ENCODE results near the gene ATRIP. TPM values are rescaled to one million over a fixed set of nuclear protein-coding genes. Genes with fewer than 3 reads are reported as not detected.
"Not testable (repeated sequence)": the region's sequence is repeated elsewhere in the genome, so short reads cannot be mapped to it uniquely, and the experiment has no call there.

ATRIP gene
- total RNA-seq, 2 donors from 2014 or later, result 3.9 to 5.7 TPM

DNA sequence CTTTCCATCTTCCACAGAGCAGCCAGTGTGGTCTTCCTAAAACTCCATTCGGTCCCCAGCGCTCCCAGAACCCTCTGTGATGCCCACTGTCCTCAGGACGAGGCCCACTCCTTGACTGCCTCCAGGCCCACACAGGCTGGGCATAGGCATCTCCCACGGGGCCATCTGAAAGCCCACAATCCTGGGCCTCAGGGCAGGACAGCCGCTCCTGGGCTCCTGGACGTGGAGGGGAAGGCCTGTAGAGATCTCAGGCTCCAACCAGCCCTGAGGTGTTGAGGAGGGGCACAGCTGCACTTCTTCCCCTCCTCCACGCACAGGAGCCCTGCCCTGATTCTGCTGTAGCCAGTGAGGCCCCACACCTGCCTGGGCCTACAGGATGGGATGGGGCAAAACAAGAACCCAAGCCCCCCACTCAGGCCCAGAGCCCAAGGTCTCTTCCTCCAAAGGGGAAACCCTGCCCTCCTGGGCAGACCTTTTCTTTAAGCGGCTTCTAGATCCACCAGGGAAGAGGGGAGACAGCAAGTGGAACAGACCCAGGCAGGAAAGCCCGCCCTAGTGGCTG lies 31.5 kb downstream of the ATRIP start:
- intact Hi-C loops (cut with DNase I), result no loop called here
- no peak for DNase-seq
- ATAC-seq, result no peak

DNA sequence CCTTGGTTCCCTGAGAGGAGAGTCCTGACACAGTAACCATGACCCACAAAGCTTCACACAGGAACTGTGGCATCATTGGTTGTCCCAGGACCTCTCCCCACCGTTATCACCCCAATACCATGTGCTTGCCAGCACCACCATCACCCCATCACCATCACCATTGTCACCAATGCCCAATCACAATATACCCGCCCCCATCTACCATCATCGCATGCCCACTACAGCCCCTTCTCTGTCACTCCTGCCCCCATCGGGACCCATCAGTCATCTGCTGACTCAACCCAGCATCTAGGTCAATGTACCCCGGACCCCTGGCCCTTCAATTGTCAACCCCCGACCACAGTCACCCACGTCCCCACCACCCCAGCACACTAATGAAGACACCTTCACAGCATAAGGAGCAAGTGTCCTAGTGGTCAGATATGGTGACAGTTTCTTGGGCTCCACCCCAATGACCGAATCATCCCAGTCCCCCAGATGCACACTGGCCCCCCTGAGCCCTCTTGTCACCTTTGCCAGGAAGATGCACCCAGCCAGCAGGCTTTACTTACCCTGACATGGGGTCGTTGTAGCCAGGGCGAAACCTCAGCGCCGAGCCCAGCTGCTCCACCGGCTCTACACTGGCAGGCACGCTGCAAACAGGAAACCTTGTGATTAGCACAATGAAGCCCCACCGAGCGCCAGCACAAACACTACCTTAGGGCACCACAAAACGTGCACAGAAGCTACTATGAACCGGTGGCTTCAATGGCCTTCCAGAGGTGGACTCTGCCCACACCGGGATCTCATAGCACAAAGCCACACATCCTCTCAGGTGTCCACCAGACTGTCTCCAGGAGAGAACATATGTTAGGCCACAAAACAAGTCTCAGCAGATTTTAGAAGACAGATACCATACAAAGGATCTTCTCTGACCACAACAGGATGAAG lies 32.4 kb downstream of the ATRIP start:
- DNase-seq (no peak), ATAC-seq (peak; percentile 13 to 56)
- intact Hi-C loops (cut with DNase I), result no loop called here

DNA sequence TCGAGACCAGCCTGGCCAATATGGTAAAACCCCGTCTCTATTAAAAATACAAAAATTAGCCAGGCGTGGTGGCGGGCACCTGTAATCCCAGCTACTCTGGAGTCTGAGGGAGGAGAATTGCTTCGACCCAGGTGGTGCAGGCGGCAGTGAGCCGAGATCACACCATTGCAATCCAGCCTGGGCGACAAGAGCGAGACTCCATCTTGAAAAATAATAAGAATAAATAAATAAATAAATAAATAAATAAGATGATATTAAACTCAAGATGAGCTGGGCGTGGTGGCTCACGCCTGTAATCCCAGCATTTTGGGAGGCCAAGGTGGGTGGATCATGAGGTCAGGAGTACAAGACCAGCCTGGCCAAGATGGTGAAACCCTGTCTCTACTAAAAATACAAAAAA lies 34.4 kb downstream of the ATRIP start:
- DNase-seq; ATAC-seq; intact Hi-C loops (cut with DNase I): not testable (repeated sequence)

DNA sequence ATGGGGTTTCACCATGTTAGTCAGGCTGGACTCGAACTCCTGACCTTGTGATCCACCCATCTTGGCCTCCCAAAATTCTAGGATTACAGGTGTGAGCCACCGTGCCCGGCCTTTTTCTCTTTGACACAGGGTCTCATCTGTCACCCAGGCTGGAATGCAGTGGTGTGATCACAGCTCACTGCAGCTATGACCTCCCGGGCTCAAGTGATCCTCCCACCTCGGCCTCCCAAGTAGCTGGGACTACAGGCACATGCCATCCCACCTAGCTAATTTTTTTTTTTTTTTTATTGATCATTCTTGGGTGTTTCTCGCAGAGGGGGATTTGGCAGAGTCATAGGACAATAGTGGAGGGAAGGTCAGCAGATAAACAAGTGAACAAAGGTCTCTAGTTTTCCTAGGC lies 36.3 kb downstream of the ATRIP start:
- intact Hi-C loops (cut with DNase I); ATAC-seq; DNase-seq: not testable (repeated sequence)

DNA sequence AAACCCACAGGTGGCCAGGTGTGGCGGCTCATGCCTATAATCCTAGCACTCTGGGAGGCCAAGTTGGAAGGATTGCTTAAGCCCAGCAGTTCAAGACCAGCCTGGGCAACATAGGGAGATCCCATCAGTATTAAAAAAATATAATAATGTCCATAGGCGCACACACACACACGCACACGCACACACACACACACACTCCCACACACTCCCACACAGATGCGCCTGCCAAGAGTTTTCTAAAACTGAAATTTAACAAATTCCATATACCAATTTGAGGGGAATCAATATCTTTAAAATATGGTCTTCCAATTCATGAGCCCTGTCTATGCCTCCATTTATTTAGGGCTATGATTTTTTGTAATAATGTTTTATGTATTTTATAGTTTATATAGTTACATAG lies 40.4 kb downstream of the ATRIP start:
- DNase-seq (no peak), ATAC-seq (no peak)
- intact Hi-C loops (cut with DNase I), result no loop called here

DNA sequence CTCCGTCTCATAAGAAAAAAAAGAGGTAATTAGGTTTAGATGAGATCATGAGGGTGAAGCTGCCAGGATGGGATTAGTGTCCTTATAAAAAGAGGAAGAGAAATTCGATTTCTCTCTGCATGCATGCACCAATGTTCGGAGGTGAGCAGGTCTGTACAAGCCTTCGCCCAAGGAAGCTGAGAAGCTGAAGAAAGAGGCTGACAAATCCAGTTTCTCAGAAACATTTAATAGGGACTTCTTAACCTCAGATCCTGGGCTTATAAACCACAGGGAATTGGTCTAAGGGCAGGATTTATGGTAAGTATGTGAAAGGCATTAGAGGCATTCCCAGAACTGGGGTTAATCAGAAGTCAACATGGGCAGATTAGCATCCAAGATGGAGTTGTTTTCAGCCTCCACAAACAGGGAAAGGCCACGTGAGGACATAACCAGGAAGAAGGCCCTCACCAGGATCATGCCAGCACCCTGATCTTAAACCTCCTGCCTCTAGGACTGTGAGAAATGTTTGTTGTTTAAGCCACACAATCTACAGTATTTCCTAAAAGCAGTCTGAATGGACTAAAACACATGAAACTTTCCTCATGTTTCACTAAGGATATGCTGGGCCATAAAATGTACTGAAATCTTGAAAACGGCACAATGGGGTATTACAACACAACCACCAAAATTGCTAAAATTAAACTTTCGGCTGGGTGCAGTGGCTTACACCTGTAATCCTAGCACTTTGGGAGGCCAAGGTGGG lies 46.1 kb downstream of the ATRIP start:
- no peak for DNase-seq
- no peak for ATAC-seq
- intact Hi-C loops (cut with DNase I), result no loop called here

DNA sequence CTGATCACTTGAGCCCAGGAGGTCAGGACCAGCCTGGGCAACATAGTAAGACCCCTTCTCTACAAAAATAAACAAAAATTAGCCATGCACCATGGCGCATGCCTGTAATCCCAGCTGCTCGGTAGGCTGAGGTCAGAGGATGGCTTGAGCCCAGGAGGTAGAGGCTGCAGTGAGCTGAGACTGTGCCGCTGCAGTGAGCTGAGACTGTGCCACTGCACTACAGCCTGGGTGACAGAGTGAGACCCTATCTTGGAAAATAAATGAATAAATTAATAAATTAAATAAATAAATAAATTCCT lies 46.6 kb downstream of the ATRIP start:
- no peak for DNase-seq
- intact Hi-C loops (cut with DNase I), result no loop called here
- ATAC-seq, result no peak

DNA sequence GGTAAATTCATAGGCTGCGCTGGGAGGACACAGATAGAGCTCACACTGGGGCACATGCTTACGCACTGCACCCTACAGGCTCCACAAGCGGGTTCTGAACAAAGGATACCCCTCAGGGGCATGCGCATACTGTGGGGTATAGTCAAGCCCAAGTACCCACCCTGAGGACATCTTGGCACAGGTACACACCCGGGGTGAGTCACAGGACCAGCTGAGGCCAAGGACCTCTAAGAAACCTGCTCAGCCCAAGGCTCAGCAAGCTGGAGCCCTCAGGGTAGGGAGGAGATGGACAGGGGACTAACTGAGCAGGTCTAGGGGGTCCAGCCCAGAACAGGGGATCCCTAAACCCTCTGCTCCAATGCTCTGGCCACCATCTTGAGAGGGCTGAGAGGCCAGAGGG lies 54.1 kb downstream of the ATRIP start:
- intact Hi-C loops (cut with DNase I), result loop anchor here in 1 of 2 donors (5.0 kb wide), 1 partner anchor 33 kb away; a partner anchor contains a TSS
- ATAC-seq (no peak), DNase-seq (no peak)

DNA sequence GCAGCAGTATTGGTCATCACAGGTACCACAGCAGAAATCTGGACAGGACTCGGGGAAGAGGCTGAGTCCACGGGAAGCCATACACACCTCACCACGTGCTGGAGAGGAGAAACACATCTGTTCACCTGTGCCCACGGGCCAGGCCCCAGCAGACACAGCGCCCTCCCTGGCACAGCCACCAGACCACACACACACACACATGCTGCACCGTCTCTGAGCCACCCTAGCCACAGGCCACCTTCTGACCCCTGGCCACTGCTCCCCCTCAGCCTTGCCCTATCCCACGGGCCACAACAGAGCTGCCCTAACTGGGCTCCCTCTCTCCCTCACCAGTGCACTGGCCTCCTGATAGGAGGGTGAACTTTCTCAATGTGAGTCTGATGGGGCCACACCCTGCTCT lies 54.7 kb downstream of the ATRIP start:
- ATAC-seq (no peak), DNase-seq (no peak)
- intact Hi-C loops (cut with DNase I), result loop anchor here in 1 of 2 donors (5.0 kb wide), 1 partner anchor 34 kb away; a partner anchor contains a TSS

DNA sequence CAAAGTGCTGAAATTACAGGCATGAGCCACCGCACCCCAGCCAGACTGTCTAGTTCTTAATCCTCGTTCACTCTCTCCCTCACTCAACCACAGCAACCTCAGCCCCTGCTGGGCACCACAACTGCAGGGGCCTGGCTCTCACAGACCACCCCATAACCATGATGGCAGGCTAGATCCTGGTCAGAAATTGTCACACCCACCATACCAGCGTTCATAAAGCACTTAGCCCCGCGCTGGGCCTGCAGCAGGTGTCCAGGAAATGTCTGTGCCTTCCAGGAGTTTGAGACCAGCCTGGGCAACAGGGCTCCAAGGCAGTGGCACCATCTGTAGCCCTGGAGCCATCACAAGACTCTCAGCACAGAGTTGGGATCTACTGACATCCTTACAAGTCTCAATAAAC lies 55.6 kb downstream of the ATRIP start:
- DNase-seq (no peak), ATAC-seq (no peak)
- intact Hi-C loops (cut with DNase I), result loop anchor here in 1 of 2 donors (5.0 kb wide), 1 partner anchor 35 kb away; a partner anchor contains a TSS

DNA sequence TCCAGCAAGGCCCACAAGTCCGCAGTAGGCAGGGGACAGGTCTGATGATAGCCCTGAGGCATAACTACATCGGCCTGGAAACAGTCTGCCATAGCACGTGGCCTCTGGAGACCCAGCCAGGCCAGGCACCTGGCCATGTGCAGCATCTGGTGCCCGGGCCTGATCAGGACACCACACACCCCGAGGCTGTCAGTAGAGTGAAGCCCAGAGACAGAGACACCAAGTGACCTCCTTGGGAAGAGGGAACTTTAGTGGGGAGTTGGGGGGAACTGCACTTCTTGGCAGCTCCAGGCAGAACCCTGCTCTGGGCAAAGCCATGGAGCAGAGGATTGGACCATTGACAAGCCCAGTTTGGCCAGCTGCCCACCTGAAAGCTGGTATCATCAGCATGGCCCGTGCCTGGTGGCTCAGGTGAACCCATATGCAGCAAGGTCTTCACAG lies 56.2 kb downstream of the ATRIP start:
- ATAC-seq, result peak in 1 of 2 donors; percentile 9
- intact Hi-C loops (cut with DNase I), result loop anchor here in 1 of 2 donors (5.0 kb wide), 1 partner anchor 35 kb away; a partner anchor contains a TSS
- DNase-seq, result peak; percentile 55

DNA sequence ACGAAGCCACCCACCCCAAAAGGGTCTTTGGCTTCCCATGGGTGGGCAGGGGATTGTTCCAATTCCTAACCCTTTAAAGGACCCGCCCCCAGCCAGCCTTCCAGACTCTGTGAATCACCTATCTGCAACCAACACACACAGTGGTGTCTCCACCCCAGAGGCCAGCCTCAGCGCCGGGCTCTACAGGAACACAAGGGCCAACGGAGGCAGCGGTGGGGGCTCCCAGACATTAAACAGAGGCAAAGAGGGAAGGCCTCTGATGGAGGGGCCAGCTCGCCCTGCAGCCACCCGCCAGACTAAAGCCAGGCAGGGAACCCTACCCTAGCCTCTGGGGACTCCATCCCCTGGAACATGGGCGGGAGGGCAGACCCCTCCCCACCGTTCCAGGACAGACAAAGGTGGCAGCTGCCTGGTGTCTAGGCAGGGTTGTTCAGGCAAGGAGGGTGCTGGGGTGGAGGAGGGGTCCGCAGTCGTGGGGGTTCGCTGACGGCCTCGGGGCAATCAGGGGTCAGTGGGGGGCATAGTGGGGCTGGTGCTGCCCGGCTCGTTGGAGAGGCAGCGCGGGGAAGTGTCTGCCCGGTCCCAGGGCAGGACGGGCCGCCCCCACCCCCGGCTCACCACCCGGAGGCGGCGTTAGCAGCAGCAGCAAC lies 57.0 kb downstream of the ATRIP start:
- intact Hi-C loops (cut with DNase I), result loop anchor here in 1 of 2 donors (5.0 kb wide), 1 partner anchor 36 kb away; a partner anchor contains a TSS
- ATAC-seq (peak; percentile 42 to 76), DNase-seq (peak; percentile 80)

DNA sequence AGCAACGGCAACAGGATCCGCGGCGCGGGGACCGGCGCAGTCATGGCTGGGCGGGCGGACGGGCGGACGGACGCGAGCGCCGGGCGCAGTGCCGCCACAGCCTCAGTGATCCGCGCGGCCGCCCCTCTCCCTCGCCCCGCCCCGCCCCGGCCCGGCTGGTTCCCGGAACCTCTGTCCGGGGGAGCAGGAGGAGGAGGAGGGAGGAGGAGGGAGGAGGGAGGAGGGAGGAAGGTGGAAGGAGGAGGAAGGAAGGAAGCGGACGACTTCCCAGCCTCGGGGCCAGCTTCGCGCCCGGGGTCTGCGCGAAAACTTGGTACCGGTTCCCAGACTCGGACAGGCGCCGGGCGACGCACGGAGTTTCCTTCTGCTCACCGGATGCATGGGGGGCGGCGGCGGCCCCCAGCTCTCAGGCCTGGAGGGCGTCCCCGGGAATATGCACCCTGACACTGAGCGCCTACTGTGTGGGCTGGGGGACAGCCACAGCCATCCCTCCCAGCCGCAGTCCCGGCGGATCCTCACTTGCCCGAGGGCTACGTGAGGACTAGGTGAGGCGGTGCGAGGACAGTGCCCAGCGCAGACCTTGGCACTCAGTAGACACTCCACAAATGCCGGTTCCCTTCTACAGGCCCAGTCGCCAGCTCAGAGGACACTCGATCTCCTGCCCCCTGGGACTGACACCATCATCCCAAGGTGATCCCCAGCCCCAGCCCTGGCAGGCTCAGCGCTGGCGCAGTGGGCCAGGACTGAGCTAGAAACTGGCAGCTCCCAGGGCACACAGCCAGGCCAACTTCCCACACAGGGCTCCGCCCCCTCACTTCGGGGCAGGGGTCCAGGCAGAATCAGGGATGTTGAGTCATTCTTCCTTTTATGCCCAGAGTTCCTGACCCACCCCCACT lies 57.8 kb downstream of the ATRIP start, which contains the start of gene SHISA5:
SHISA5 (minus strand) TSS at position 124 of the 896 bp plus-strand sequence; CDS start at position 44, 80 bp downstream.
- ATAC-seq, result peak; percentile 89 to 92
- peak; percentile 92 for DNase-seq
- intact Hi-C loops (cut with DNase I), result loop anchor here in 1 of 2 donors (5.0 kb wide), 1 partner anchor 37 kb away; a partner anchor contains a TSS

DNA sequence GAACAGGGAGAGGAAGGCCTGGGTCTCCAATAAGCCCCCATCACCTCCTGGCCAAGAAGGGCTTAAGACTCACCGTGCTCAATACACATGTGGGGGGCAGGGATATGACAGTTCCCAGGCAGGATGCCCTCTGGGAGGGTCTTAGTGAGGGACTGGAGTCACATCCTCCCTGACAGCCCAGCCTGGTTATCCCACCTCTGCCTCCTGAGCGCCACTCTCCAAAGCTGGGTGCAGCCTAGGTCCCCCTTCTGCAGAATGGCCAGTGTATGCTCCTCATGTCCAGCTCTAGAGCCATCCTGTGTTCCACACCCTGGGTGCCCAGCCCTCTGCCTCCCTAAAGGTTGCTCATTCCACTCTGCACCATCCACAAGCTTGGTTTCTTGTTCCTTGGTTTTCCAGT lies 58.6 kb downstream of the ATRIP start:
- ATAC-seq (no peak), DNase-seq (no peak)
- intact Hi-C loops (cut with DNase I), result no loop called here

DNA sequence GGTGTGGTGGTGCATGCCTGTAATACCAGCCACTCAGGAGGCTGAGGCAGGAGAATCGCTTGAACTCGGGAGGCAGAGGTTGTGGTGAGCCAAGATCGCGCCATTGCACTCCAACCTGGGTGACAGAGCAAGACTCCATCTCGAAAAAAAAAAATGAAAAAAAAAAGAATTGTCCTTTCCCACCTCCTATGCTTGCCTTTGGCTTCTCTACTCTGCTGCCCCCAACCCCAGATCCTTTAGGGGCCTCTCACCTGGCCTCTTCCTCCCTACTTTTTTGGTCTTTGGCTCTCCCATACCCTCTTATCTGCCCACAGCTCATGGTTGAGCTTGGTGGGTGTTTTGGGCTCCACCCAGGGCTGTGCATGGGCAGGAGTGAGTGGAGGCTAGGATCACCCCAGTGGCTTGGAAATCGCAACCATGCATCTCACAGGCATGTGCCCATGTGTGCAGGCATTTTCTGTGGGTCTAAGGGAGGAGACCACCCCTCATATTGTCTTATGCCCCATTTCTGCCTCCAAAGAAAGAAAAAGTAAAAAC lies 59.5 kb downstream of the ATRIP start:
- intact Hi-C loops (cut with DNase I), result no loop called here
- ATAC-seq (no peak), DNase-seq (no peak)

DNA sequence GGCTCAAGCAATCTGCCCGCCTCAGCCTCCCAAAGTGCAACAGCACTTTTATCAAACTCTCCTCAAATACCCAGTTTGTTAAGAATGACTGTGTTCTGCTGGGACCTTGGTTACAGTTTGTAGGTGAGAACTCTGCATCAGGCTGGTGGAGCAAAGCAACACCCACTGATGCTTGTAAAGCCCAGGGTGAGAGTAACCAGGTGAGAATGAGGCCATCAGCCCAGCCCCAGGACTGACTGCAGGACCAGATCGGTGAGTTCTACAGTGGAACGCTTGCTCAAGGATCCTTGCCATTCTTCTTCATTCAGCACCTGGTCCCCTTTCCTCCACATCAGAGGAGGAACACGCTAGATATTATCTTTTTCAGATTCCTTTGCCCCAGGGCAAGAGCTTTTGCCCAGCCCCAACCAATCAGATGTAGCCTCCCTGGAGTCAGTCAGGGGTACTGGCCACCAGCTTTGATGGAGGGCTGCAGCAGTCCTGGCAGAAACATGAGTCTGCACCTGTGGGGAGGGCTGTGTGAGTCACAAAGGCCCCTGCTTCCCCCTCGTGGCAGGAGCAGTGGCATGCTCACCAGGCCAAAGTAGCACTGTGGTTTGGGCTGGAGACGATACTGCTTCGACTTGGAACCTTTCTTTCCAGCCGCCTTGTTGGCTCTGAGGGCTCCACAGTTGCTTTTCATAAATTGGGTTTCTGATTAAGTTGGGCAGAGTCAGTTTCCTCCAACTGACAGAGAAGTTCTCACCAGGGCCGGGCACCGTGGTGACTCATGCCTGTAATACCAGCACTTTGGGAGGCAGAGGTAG lies 60.9 kb downstream of the ATRIP start:
- intact Hi-C loops (cut with DNase I), result no loop called here
- ATAC-seq, result no peak
- DNase-seq, result peak; percentile 54

DNA sequence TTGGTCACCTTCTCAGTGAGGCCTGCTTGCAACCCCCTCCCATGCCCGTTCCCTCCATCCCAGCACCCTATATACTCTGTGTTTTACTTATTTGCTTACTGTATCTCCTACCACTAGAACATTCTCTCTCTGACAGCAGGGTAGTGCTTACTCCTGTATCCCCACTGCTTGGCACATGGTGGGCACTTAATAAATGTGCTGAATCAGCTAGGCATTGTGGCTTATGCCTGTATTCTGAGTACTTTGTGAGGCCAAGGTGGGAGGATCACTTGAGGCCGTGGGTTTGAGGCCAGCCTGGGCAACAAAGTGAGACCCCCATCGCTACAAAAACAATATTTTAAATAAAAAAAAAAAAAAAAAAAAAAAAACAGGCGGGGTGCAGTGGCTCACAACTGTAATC lies 65.0 kb downstream of the ATRIP start:
- ATAC-seq, result no peak
- no peak for DNase-seq
- intact Hi-C loops (cut with DNase I), result no loop called here
